Trophoblast cell (in vitro differentiated cells and primary cell): ENCODE measurements around the gene PACSIN3.

ENCODE experiments used
- DNase-seq, 2 donors: peaks; one replicate each; pipeline ENCODE4 v3.0.0-alpha.2; 2016
- H2AFZ ChIP-seq: 2 replicates; pipeline ENCODE4 v1.6.1; 2013; ENCODE audit warnings: low read length, moderate library complexity, mild to moderate bottlenecking; ENCODE audit not compliant: insufficient read depth, poor library complexity
- H2AK5ac ChIP-seq: 2 replicates; pipeline ENCODE4 v1.6.1; 2013; ENCODE audit warnings: mild to moderate bottlenecking, low read length
- H2BK120ac ChIP-seq: 2 replicates; pipeline ENCODE4 v1.6.1; 2013; ENCODE audit warnings: low read length, mild to moderate bottlenecking, moderate library complexity; ENCODE audit not compliant: insufficient read depth, poor library complexity
- H2BK12ac ChIP-seq: 2 replicates; pipeline ENCODE4 v1.6.1; 2013; ENCODE audit warnings: mild to moderate bottlenecking, low read length, moderate library complexity
- H2BK5ac ChIP-seq: 2 replicates; pipeline ENCODE4 v1.6.1; 2013; ENCODE audit warnings: low read length, low read depth, moderate library complexity, mild to moderate bottlenecking; ENCODE audit not compliant: poor library complexity
- H3K14ac ChIP-seq: 2 replicates; pipeline ENCODE4 v1.6.1; 2013; ENCODE audit warnings: mild to moderate bottlenecking, low read length
- H3K18ac ChIP-seq: 2 replicates; pipeline ENCODE4 v1.6.1; 2013; ENCODE audit warnings: mild to moderate bottlenecking, low read length
- H3K23ac ChIP-seq: 2 replicates; pipeline ENCODE4 v1.6.1; 2013; ENCODE audit warnings: low read length
- H3K27ac ChIP-seq: 2 replicates; pipeline ENCODE4 v1.5.1; 2013; ENCODE audit warnings: low read depth, mild to moderate bottlenecking, inconsistent platforms, low read length, moderate library complexity
- H3K27me3 ChIP-seq: 2 replicates; pipeline ENCODE4 v1.6.1; 2013; ENCODE audit warnings: inconsistent platforms, mild to moderate bottlenecking, low read length, moderate library complexity; ENCODE audit not compliant: insufficient read depth
- H3K36me3 ChIP-seq, 2 experiments: 1 replicate in 1 of 2; 2 replicates in 1 of 2; pipeline ENCODE4 v1.6.1; 2013; ENCODE audit warnings: low read length in 2 of 2, mild to moderate bottlenecking in 2 of 2, moderate library complexity in 1 of 2; ENCODE audit not compliant: insufficient read depth in 2 of 2, control insufficient read depth in 1 of 2
- H3K4ac ChIP-seq: 2 replicates; pipeline ENCODE4 v1.6.1; 2013; ENCODE audit warnings: low read depth, mild to moderate bottlenecking, low read length, moderate library complexity
- H3K4me1 ChIP-seq, 2 experiments: 1 replicate in 1 of 2; 2 replicates in 1 of 2; pipeline ENCODE4 v1.6.1; 2013; ENCODE audit warnings: low read length in 2 of 2, mild to moderate bottlenecking in 2 of 2, moderate library complexity in 1 of 2; ENCODE audit not compliant: insufficient read depth in 2 of 2, control insufficient read depth in 1 of 2
- H3K4me2 ChIP-seq: 2 replicates; pipeline ENCODE4 v1.6.1; 2013; ENCODE audit warnings: inconsistent platforms, mild to moderate bottlenecking, low read length, moderate library complexity
- H3K4me3 ChIP-seq: 2 replicates; pipeline ENCODE4 v1.5.1; 2013; ENCODE audit warnings: mild to moderate bottlenecking, low read depth, low read length, inconsistent platforms
- H3K79me1 ChIP-seq: one replicate; pipeline ENCODE4 v1.6.1; 2013; ENCODE audit warnings: low read length
- H3K79me2 ChIP-seq: 2 replicates; pipeline ENCODE4 v1.6.1; 2013; ENCODE audit warnings: low read length, mild to moderate bottlenecking; ENCODE audit not compliant: control insufficient read depth, insufficient read depth, poor library complexity
- H3K9ac ChIP-seq: 2 replicates; pipeline ENCODE4 v1.6.1; 2013; ENCODE audit warnings: mild to moderate bottlenecking, low read length
- H3K9me3 ChIP-seq: 2 replicates; pipeline ENCODE4 v1.6.1; 2013; ENCODE audit warnings: low read depth, mild to moderate bottlenecking, control low read depth, inconsistent platforms, low read length; ENCODE audit not compliant: insufficient read depth
- H4K12ac ChIP-seq: 2 replicates; pipeline ENCODE4 v1.6.1; 2013; ENCODE audit warnings: low read depth, mild to moderate bottlenecking, low read length, moderate library complexity
- H4K8ac ChIP-seq: 2 replicates; pipeline ENCODE4 v1.6.1; 2013; ENCODE audit warnings: low read depth, mild to moderate bottlenecking, low read length, moderate library complexity
- H4K91ac ChIP-seq: one replicate; pipeline ENCODE4 v1.6.1; 2013; ENCODE audit warnings: low read depth, mild to moderate bottlenecking, low read length, moderate library complexity
- WGBS: extraction: QIAGEN DNeasy Blood & Tissue Kit; methylation state at CpG from one replicate; pipeline ENCODE4 v1.1.7; 2013; ENCODE audit warnings: missing lambda C conversion rate; ENCODE audit not compliant: insufficient read length, insufficient coverage; ENCODE audit errors: extremely low coverage; 5-methylcytosine and 5-hydroxymethylcytosine counted together

Gene PACSIN3

DNA sequence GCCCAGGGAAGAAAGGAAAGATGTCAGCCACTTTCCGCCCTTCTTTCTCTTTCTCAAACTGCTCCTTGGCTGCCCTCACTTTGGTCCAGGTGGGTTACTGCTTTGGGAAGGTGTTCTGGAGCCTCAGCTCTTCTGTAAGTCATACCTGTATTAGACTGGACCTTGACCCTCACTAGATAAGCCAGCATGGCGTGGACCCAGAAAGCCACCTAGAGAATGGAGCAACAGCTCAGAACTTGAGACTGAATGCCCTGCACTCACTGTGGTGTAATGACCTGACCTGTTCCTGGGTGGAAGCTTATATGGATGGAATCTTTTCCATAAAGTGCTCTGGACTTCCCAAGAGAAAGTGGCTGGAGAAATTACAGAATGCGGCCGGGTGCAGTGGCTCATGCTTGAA is 46.8 kb upstream of the PACSIN3 start:
- H3K27me3 ChIP-seq = no peaks in the 10 kb centered on the region
- H2AFZ ChIP-seq = no peak overlapping the region
- H2BK12ac ChIP-seq = no peak overlapping the region
- no peak overlapping the region for H3K4ac ChIP-seq
- H4K8ac ChIP-seq = no peak overlapping the region
- H2BK5ac ChIP-seq = no peak overlapping the region
- DNase-seq = no peak
- H3K9ac ChIP-seq = no peak overlapping the region
- H4K12ac ChIP-seq = no peak overlapping the region
- H2BK120ac ChIP-seq = no peak overlapping the region
- no peak overlapping the region for H3K27ac ChIP-seq
- no peak overlapping the region for H3K18ac ChIP-seq
- no peak overlapping the region for H3K23ac ChIP-seq
- peaks cover 15 to 16% of the 10 kb centered on the region in 2 experiments for H3K4me1 ChIP-seq
- no peak overlapping the region for H2AK5ac ChIP-seq
- no peak overlapping the region for H4K91ac ChIP-seq
- H3K79me1 ChIP-seq = peaks cover 4% of the 10 kb centered on the region
- no CpG with 5 or more reads among the region's 4 CpGs for WGBS
- no peak overlapping the region for H3K4me3 ChIP-seq
- no peak overlapping the region for H3K4me2 ChIP-seq
- no peaks in the 10 kb centered on the region for H3K9me3 ChIP-seq
- no peaks in the 10 kb centered on the region for H3K79me2 ChIP-seq
- H3K36me3 ChIP-seq = peaks cover 7 to 8% of the 10 kb centered on the region in 2 experiments
- no peak overlapping the region for H3K14ac ChIP-seq

DNA sequence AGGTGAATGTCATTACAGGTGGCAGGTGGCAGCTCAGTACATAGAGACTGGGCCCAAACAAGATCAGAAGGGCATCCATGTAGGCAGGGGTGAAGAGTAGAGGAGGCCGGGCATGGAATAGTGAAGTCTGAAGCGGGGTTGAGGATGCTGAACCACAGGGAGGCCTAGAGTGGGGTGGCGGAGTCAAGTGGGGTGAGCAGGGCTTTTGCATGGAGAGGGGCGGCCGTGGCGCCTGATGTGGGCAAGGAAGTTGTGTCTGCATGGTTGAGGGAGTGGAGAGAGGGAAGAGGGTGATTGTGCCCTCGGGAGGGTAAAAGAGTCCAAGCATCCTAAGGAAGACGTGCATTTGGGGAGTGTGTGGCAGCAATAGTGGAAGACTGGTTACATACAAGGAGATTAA is 42.9 kb upstream of the PACSIN3 start:
- Histone ChIP-seq H3K9ac (no peak overlapping the region), H2AK5ac (no peak overlapping the region), H2BK5ac (no peak overlapping the region)

DNA sequence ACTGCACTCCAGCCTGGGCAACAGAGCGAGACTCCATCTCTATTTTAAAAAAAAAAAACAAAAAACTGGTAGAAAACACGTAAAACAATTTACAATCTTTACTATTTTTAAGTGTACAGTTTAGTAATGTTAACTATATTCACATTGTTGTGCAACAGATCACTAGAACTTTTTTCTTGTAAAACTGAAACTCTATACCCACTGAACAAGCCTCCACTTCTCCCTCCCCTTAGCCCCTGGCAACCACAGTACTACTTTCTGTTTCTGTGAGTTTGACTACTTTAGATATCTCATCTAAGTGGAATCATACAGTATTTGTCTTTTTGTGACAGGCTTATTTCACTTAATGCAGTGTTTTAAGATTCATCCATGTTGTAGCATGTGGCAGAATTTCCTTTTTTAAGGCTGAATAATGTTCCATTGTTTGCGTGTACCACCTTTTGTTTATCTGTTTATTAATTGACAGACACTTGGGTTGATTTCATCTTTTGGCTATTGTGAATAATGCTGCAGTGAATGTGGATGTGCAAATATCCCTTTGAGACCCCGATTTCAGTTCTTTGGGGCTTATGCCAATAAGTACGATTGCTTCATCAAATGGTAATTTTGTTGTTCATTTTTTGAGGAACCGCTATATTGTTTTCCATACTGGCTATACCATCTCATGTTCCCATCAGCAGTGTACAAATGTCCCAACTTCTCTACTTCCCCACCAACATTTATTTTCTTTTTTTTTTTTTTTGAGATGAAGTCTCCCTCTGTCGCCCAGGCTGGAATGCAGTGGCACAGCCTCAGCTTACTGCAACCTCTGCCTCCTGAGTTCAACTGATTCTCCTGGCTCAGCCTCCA is 39.5 kb upstream of the PACSIN3 start:
- Histone ChIP-seq H3K4me2 (no peak overlapping the region), H2AK5ac (no peak overlapping the region), H3K23ac (no peak overlapping the region), H3K27ac (no peak overlapping the region), H2AFZ (no peak overlapping the region), H3K18ac (no peak overlapping the region), H3K36me3 (peaks cover 0 to 14% of the 10 kb centered on the region in 2 experiments), H3K9ac (no peak overlapping the region), H3K4ac (no peak overlapping the region), H3K9me3 (no peaks in the 10 kb centered on the region), H2BK12ac (no peak overlapping the region), H4K91ac (no peak overlapping the region), H3K4me1 (peaks cover 0 to 2% of the 10 kb centered on the region in 2 experiments), H4K8ac (no peak overlapping the region), H3K4me3 (no peak overlapping the region), H3K79me2 (no peaks in the 10 kb centered on the region), H4K12ac (no peak overlapping the region), H2BK5ac (no peak overlapping the region), H3K27me3 (no peaks in the 10 kb centered on the region), H2BK120ac (no peak overlapping the region), H3K14ac (no peak overlapping the region), H3K79me1 (no peaks in the 10 kb centered on the region)
- no peak for DNase-seq
- WGBS = 100% methylated on average over 1 of the region's 7 CpGs

More for the DNA sequence above, 42.9 kb upstream of the PACSIN3 start:
- no peaks in the 10 kb centered on the region for H3K79me1 ChIP-seq
- no peak overlapping the region for H3K4ac ChIP-seq
- H2AFZ ChIP-seq = no peak overlapping the region
- no peak overlapping the region for H3K18ac ChIP-seq
- no peak overlapping the region for H3K14ac ChIP-seq
- no peak overlapping the region for H4K8ac ChIP-seq
- H2BK120ac ChIP-seq = no peak overlapping the region
- H3K27me3 ChIP-seq = no peaks in the 10 kb centered on the region
- H3K23ac ChIP-seq = no peak overlapping the region
- no peak overlapping the region for H3K4me3 ChIP-seq
- no CpG with 5 or more reads among the region's 8 CpGs for WGBS
- peaks cover 0 to 7% of the 10 kb centered on the region in 2 experiments for H3K36me3 ChIP-seq
- no peak overlapping the region for H4K12ac ChIP-seq
- peaks cover 2 to 4% of the 10 kb centered on the region in 2 experiments for H3K4me1 ChIP-seq
- no peaks in the 10 kb centered on the region for H3K9me3 ChIP-seq
- H4K91ac ChIP-seq = no peak overlapping the region
- H3K4me2 ChIP-seq = no peak overlapping the region
- DNase-seq = no peak
- no peak overlapping the region for H3K27ac ChIP-seq
- no peaks in the 10 kb centered on the region for H3K79me2 ChIP-seq
- no peak overlapping the region for H2BK12ac ChIP-seq

GRCh38 chr11:47222696-47223095 is 36.5 kb upstream of the PACSIN3 start:
- H2AFZ ChIP-seq = no peak overlapping the region
- H2BK120ac ChIP-seq = no peak overlapping the region
- H3K14ac ChIP-seq = no peak overlapping the region
- H4K12ac ChIP-seq = no peak overlapping the region
- no peaks in the 10 kb centered on the region for H3K27me3 ChIP-seq
- H3K36me3 ChIP-seq = peaks cover 0 to 10% of the 10 kb centered on the region in 2 experiments
- no peak overlapping the region for H3K4me2 ChIP-seq
- H3K4me3 ChIP-seq = no peak overlapping the region
- peaks cover 7 to 10% of the 10 kb centered on the region in 2 experiments for H3K4me1 ChIP-seq
- no peak for DNase-seq
- no peak overlapping the region for H2AK5ac ChIP-seq
- H3K23ac ChIP-seq = no peak overlapping the region
- no peaks in the 10 kb centered on the region for H3K79me1 ChIP-seq
- no peaks in the 10 kb centered on the region for H3K9me3 ChIP-seq
- no peaks in the 10 kb centered on the region for H3K79me2 ChIP-seq
- H2BK12ac ChIP-seq = no peak overlapping the region
- WGBS = no CpG with 5 or more reads among the region's 2 CpGs
- H3K27ac ChIP-seq = no peak overlapping the region
- no peak overlapping the region for H3K9ac ChIP-seq
- H3K18ac ChIP-seq = no peak overlapping the region
- no peak overlapping the region for H2BK5ac ChIP-seq
- no peak overlapping the region for H4K8ac ChIP-seq
- H3K4ac ChIP-seq = no peak overlapping the region
- H4K91ac ChIP-seq = no peak overlapping the region
